ENCODE measurements around the gene ITPKA. TPM values are rescaled to one million over a fixed set of nuclear protein-coding genes. Genes with fewer than 3 reads are reported as not detected.

The ITPKA gene
- total RNA-seq, 3 donors from 2014 or later: 0.15 TPM; not detected in 2

DNA sequence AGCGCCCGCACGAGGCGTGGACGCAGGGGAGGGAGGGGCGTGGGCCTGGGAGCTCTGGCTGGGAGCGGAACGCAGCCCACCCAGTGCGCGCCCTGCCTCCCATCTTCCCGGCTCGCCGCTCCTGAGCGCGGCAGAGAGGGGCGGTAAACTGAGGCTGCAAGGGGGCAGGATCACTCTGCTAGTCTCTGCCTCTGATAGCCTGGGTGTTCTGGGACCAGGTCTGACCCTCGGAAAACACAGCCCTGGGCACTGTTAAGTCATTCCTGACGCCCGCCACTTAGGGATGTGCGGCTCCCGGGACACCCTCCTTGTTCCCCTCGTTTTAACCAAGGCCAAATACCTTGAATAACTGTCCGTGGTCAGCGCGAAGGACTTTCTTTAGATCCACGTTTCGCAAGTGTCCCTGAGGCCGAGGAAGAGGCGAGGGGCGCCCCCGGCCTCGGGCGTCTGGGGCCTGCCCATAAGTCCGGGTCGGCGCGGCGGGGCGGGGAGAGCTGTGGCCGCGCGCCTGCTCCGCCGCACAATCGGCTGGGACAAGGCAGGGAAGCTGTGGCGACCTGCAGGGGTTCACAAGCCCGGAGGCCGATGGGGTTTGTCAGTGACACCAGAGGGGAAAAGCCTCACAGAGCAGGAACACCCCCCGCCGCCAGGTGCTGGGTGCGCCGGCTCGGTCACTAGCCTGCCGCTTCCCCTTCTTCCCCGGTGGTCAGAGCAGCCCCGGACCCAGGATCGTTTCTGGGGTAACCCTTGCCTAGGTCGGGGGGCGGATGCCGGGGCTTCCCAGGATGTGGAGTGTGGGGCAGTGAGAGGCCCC lies 1.5 kb downstream of the ITPKA start:
- no peaks in the 10 kb centered on the region for H3K9me3 ChIP-seq
- H3K27me3 ChIP-seq: peaks cover 7 to 28% of the 10 kb centered on the region in 2 donors
- no peak overlapping the region for H3K27ac ChIP-seq
- H3K4me3 ChIP-seq: peak overlapping the region; percentile 55 to 84 (median 67)
- no peak for TF ChIP-seq POLR2AphosphoS5 (IDR thresholded peaks at IDR 0.05)
- TF ChIP-seq POLR2A (IDR thresholded peaks at IDR 0.05): no peak
- TF ChIP-seq, protein P1, sequence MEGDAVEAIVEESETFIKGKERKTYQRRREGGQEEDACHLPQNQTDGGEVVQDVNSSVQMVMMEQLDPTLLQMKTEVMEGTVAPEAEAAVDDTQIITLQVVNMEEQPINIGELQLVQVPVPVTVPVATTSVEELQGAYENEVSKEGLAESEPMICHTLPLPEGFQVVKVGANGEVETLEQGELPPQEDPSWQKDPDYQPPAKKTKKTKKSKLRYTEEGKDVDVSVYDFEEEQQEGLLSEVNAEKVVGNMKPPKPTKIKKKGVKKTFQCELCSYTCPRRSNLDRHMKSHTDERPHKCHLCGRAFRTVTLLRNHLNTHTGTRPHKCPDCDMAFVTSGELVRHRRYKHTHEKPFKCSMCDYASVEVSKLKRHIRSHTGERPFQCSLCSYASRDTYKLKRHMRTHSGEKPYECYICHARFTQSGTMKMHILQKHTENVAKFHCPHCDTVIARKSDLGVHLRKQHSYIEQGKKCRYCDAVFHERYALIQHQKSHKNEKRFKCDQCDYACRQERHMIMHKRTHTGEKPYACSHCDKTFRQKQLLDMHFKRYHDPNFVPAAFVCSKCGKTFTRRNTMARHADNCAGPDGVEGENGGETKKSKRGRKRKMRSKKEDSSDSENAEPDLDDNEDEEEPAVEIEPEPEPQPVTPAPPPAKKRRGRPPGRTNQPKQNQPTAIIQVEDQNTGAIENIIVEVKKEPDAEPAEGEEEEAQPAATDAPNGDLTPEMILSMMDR (IDR thresholded peaks at IDR 0.05): no peak
- H3K4me1 ChIP-seq: peaks cover 9 to 14% of the 10 kb centered on the region in 2 donors
- no peak for DNase-seq (ENCODE audit: low spot score in 2 of 2)
- intact Hi-C loops (cut with DNase I; ENCODE audit: low total_unique reads): no loop called here
- no peaks in the 10 kb centered on the region for H3K36me3 ChIP-seq

DNA sequence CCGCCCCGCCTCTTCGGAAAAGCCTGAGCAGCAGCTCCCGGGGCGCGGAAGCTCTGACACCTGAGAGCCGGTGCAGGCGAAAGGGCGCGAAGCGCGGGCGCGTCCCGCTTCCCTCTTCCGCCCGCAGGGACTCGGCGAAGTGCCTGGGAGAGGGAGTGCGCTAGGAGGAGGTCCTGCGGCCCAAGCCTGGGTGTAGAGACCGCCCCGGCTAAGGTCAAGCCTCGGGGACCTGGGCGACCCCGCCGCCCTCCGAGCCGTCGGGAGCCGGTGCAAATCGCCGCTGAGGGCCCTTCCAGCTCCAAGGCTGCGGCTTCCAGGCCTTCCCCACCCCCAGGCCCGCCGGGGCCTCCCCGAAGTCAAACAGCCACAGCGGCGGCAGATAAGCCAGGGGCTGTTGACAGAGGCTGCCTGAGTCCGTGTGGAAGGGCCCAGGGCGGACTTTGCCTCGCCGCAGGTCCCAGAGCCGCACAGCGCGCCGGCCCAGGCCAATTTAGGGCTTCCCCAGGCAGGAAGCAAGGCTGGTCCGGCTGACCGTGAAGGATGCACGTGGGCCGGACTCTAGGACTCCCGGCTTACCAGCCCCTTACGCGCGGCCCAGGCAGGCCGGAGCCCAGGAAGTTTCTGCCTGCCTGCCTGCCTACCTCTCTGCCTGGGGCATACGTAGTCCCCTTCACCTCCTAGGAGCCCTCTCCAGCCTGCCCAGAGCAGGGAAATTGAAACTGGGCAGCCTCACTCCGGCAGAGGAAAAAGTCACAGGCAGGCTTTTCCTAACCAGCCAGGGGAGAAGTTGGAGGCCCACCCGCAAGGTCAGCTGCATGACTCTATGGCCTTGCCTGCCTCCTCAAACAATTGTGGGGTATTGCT lies 2.3 kb downstream of the ITPKA start:
- Histone ChIP-seq H3K4me1 (peaks cover 9 to 14% of the 10 kb centered on the region in 2 donors), H3K4me3 (peak overlapping the region in 1 of 3 donors; percentile 84), H3K9me3 (no peaks in the 10 kb centered on the region), H3K27me3 (peaks cover 7 to 33% of the 10 kb centered on the region in 2 donors), H3K27ac (no peak overlapping the region), H3K36me3 (no peaks in the 10 kb centered on the region)
- intact Hi-C loops (cut with DNase I; ENCODE audit: low total_unique reads): no loop called here
- TF ChIP-seq, protein P1 (IDR thresholded peaks at IDR 0.05): no peak
- no peak for TF ChIP-seq POLR2A (IDR thresholded peaks at IDR 0.05)
- no peak for TF ChIP-seq POLR2AphosphoS5 (IDR thresholded peaks at IDR 0.05)
- DNase-seq (ENCODE audit: low spot score in 2 of 2): no peak

DNA sequence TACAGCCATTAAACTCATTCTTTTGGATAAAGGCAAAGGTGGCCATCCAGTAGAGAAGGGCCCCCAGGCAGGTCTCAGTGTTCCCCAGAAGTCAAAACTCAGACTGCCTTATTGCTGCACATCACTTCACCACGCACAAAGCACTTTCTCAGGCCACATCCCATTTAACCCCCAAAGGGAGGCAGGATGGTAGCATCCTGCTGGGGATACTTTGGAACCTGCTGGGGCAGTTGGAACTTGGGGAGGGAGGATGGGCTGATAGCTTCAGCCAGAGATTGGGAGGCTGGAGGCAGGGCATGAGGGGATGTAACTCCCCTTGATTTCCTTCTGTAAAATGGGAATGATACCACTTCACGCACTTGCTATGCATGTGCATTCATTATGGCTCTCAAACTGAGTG lies 5.0 kb downstream of the ITPKA start:
- no peak for DNase-seq (ENCODE audit: low spot score in 2 of 2)
- peaks cover 9 to 18% of the 10 kb centered on the region in 2 donors for H3K4me1 ChIP-seq
- peaks cover 21 to 51% of the 10 kb centered on the region in 2 donors for H3K27me3 ChIP-seq
- TF ChIP-seq, protein P1 (IDR thresholded peaks at IDR 0.05): no peak
- TF ChIP-seq POLR2AphosphoS5 (IDR thresholded peaks at IDR 0.05) (no peak), POLR2A (IDR thresholded peaks at IDR 0.05) (no peak)
- intact Hi-C loops (cut with DNase I; ENCODE audit: low total_unique reads): no loop called here
- H3K4me3 ChIP-seq: no peak overlapping the region
- H3K36me3 ChIP-seq: no peaks in the 10 kb centered on the region
- no peaks in the 10 kb centered on the region for H3K9me3 ChIP-seq
- H3K27ac ChIP-seq: no peak overlapping the region

GRCh38 chr15:41499109-41499851 lies 5.6 kb downstream of the ITPKA start:
- Histone ChIP-seq H3K27me3 (peaks cover 20 to 55% of the 10 kb centered on the region in 2 donors), H3K27ac (no peak overlapping the region), H3K4me1 (peaks cover 6 to 18% of the 10 kb centered on the region in 2 donors), H3K4me3 (no peak overlapping the region), H3K9me3 (no peaks in the 10 kb centered on the region), H3K36me3 (no peaks in the 10 kb centered on the region)
- intact Hi-C loops (cut with DNase I; ENCODE audit: low total_unique reads): no loop called here
- DNase-seq (ENCODE audit: low spot score in 2 of 2): no peak
- TF ChIP-seq, protein P1 (IDR thresholded peaks at IDR 0.05): no peak
- TF ChIP-seq POLR2AphosphoS5 (IDR thresholded peaks at IDR 0.05) (no peak), POLR2A (IDR thresholded peaks at IDR 0.05) (no peak)

All from breast epithelium (tissue), 4 donors.